IMR-90 (cell line): Measurements from ENCODE around the gene BEND3. TPM values are rescaled to one million over a fixed set of nuclear protein-coding genes. Genes with fewer than 3 reads are reported as not detected.

Experiments
- ATAC-seq: fragments of 200-7000 bp; cut with Tn5 transposase; 2 replicates; pipeline ENCODE4 v1.9.1; 2020; ENCODE audit warnings: low read depth, mild to moderate bottlenecking, moderate library complexity
- BruUV-seq: library from RNA; stranded (reverse); fragments of 400-500 nt; replicated peaks from 2 replicates; lab custom pipeline; 2021; lab: Mats Ljungman, UMichigan
- CTCF ChIA-PET: fragments of 300-600 bp; formaldehyde crosslinking; extraction: SDS; loops from one replicate; lab custom pipeline; 2021; ENCODE audit warnings: antibody characterized with exemption; lab: Yijun Ruan, JAX
- POLR2A ChIA-PET: fragments of 300-600 bp; sonication (Branson Sonifier 250); formaldehyde crosslinking; loops from one replicate; lab custom pipeline; 2022; ENCODE audit warnings: antibody characterized with exemption; ENCODE audit not compliant: unreplicated experiment; lab: Charles Lee
- DNase-seq: peaks from one replicate; pipeline ENCODE4 v3.0.0; 2013
- H2AFZ ChIP-seq: replicated peaks from 2 replicates; pipeline ENCODE3; 2013; ENCODE audit warnings: low read length, mild to moderate bottlenecking; ENCODE audit not compliant: poor library complexity
- H2AK5ac ChIP-seq: 2 replicates; pipeline ENCODE4 v1.6.1; 2013; ENCODE audit warnings: low read depth, low read length, inconsistent platforms
- H2AK9ac ChIP-seq: replicated peaks from 2 replicates; pipeline ENCODE3; 2013; ENCODE audit warnings: mild to moderate bottlenecking, low read depth, low read length, moderate library complexity; ENCODE audit not compliant: poor library complexity
- H2BK120ac ChIP-seq: 2 replicates; pipeline ENCODE4 v1.6.1; 2013; ENCODE audit warnings: low read depth, low read length, inconsistent platforms
- H2BK15ac ChIP-seq: 3 replicates; pipeline ENCODE4 v1.6.1; 2013; ENCODE audit warnings: low read depth, low read length, inconsistent platforms
- H2BK20ac ChIP-seq: 2 replicates; pipeline ENCODE4 v1.6.1; 2013; ENCODE audit warnings: low read depth, mild to moderate bottlenecking, inconsistent platforms, low read length, moderate library complexity
- H2BK5ac ChIP-seq: 2 replicates; pipeline ENCODE4 v1.6.1; 2013; ENCODE audit warnings: mild to moderate bottlenecking, low read depth, low read length, inconsistent platforms; ENCODE audit not compliant: poor library complexity, severe bottlenecking
- H3K14ac ChIP-seq: replicated peaks from 2 replicates; pipeline ENCODE4 v1.6.1; 2013; ENCODE audit warnings: low read depth, low read length, inconsistent platforms
- H3K18ac ChIP-seq: 2 replicates; pipeline ENCODE4 v1.6.1; 2013; ENCODE audit warnings: low read depth, low read length, control low read depth
- H3K23ac ChIP-seq: 2 replicates; pipeline ENCODE4 v1.6.1; 2013; ENCODE audit warnings: low read depth, low read length, inconsistent platforms
- H3K27ac ChIP-seq: 2 replicates; pipeline ENCODE4 v1.5.1; 2013; ENCODE audit warnings: mild to moderate bottlenecking, control low read depth, low read length; ENCODE audit not compliant: insufficient read depth
- H3K27me3 ChIP-seq: 2 replicates; pipeline ENCODE4 v1.6.1; 2013; ENCODE audit warnings: low read length; ENCODE audit not compliant: control insufficient read depth, insufficient read depth
- H3K36me3 ChIP-seq: 2 replicates; pipeline ENCODE4 v1.6.1; 2013; ENCODE audit warnings: low read length, mixed read lengths; ENCODE audit not compliant: control insufficient read depth, insufficient read depth
- H3K4ac ChIP-seq: 2 replicates; pipeline ENCODE4 v1.6.1; 2013; ENCODE audit warnings: low read depth, low read length, inconsistent platforms
- H3K4me1 ChIP-seq: 2 replicates; pipeline ENCODE4 v1.6.1; 2013; ENCODE audit warnings: low read length, mixed read lengths; ENCODE audit not compliant: control insufficient read depth, insufficient read depth
- H3K4me2 ChIP-seq: 2 replicates; pipeline ENCODE4 v1.6.1; 2013; ENCODE audit warnings: low read depth, mild to moderate bottlenecking, control low read depth, low read length, moderate library complexity
- H3K4me3 ChIP-seq: 2 replicates; pipeline ENCODE4 v1.5.1; 2013; ENCODE audit warnings: low read depth, mild to moderate bottlenecking, control low read depth, low read length, moderate library complexity; ENCODE audit not compliant: insufficient read depth
- H3K56ac ChIP-seq: 2 replicates; pipeline ENCODE4 v1.6.1; 2013; ENCODE audit warnings: low read length, inconsistent platforms; ENCODE audit not compliant: insufficient read depth; ENCODE audit errors: extremely low read depth
- H3K79me1 ChIP-seq, 2 experiments: 2 replicates each; pipeline ENCODE4 v1.6.1; 2013; ENCODE audit warnings: low read length in 2 of 2, inconsistent platforms in 1 of 2, low read depth in 1 of 2
- H3K9ac ChIP-seq: 2 replicates; pipeline ENCODE4 v1.6.1; 2013; ENCODE audit warnings: low read depth, low read length, control low read depth
- H3K9me1 ChIP-seq: 2 replicates; pipeline ENCODE4 v1.6.1; 2013; ENCODE audit warnings: low read length, inconsistent platforms; ENCODE audit not compliant: insufficient read depth
- H3K9me3 ChIP-seq: 2 replicates; pipeline ENCODE4 v1.6.1; 2013; ENCODE audit warnings: low read length; ENCODE audit not compliant: control insufficient read depth, insufficient read depth
- H4K20me1 ChIP-seq: 2 replicates; pipeline ENCODE4 v1.6.1; 2013; ENCODE audit warnings: low read length, inconsistent platforms; ENCODE audit not compliant: insufficient read depth
- H4K5ac ChIP-seq: 2 replicates; pipeline ENCODE4 v1.6.1; 2013; ENCODE audit warnings: mild to moderate bottlenecking, low read depth, low read length, control low read depth
- H4K8ac ChIP-seq, 2 experiments: 2 replicates each; pipeline ENCODE4 v1.6.1; 2013; ENCODE audit warnings: low read depth in 2 of 2, low read length in 2 of 2, control low read depth in 1 of 2, inconsistent platforms in 1 of 2
- H4K91ac ChIP-seq: 2 replicates; pipeline ENCODE4 v1.6.1; 2013; ENCODE audit warnings: low read depth, low read length, inconsistent platforms; ENCODE audit not compliant: insufficient read depth
- CHD1 ChIP-seq: IDR thresholded peaks from 2 replicates; pipeline ENCODE4 v1.6.1; 2012; ENCODE audit warnings: low read depth, low read length, improper control_type of control experiment
- CTCF ChIP-seq: conservative IDR thresholded peaks from 2 replicates; pipeline ENCODE4 v1.5.1; 2012; ENCODE audit warnings: mild to moderate bottlenecking, low read depth, low read length, improper control_type of control experiment
- ELK1 ChIP-seq: fragments of 150-350 bp; IDR thresholded peaks from 2 replicates; pipeline ENCODE4 v1.6.1; 2016; ENCODE audit warnings: low read depth, mild to moderate bottlenecking, low read length, moderate library complexity, borderline replicate concordance
- FOS ChIP-seq: fragments of 150-350 bp; IDR thresholded peaks from 2 replicates; pipeline ENCODE4 v1.6.1; 2016; ENCODE audit warnings: low read depth, low read length
- MAFK ChIP-seq: IDR thresholded peaks from 2 replicates; pipeline ENCODE4 v1.6.1; 2012; ENCODE audit warnings: low read depth, low read length, improper control_type of control experiment
- MAZ ChIP-seq: IDR thresholded peaks from 2 replicates; pipeline ENCODE4 v1.6.1; 2012; ENCODE audit warnings: low read depth, mild to moderate bottlenecking, low read length, improper control_type of control experiment, moderate library complexity, borderline replicate concordance
- MXI1 ChIP-seq: IDR thresholded peaks from 2 replicates; pipeline ENCODE4 v1.6.1; 2012; ENCODE audit warnings: low read depth, mild to moderate bottlenecking, low read length, moderate library complexity, borderline replicate concordance
- NFE2L2 ChIP-seq: fragments of 150-350 bp; IDR thresholded peaks from 2 replicates; pipeline ENCODE4 v1.6.1; 2016; ENCODE audit warnings: low read depth, mild to moderate bottlenecking, low read length
- POLR2A ChIP-seq: IDR thresholded peaks from 2 replicates; pipeline ENCODE4 v1.6.1; 2012; ENCODE audit warnings: mild to moderate bottlenecking, low read depth, low read length
- RAD21 ChIP-seq: IDR thresholded peaks from 2 replicates; pipeline ENCODE4 v1.6.1; 2012; ENCODE audit warnings: low read length, improper control_type of control experiment
- RCOR1 ChIP-seq: IDR thresholded peaks from 2 replicates; pipeline ENCODE4 v1.6.1; 2012; ENCODE audit warnings: mild to moderate bottlenecking, low read length, improper control_type of control experiment; ENCODE audit not compliant: insufficient replicate concordance
- SMC3 ChIP-seq: fragments of 150-350 bp; IDR thresholded peaks from 2 replicates; pipeline ENCODE4 v1.6.1; 2016; ENCODE audit warnings: low read depth, mild to moderate bottlenecking, antibody characterized with exemption, low read length, moderate library complexity
- WGBS, 2 experiments: methylation state at CpG; one replicate each; pipeline versions ENCODE4 v1.1.5 to v1.1.7; 2013; ENCODE audit warnings: missing lambda C conversion rate in 2 of 2; ENCODE audit not compliant: insufficient read length in 1 of 2; ENCODE audit errors: extremely low coverage in 2 of 2; 5-methylcytosine and 5-hydroxymethylcytosine counted together
- dilution Hi-C: fragments of 300-500 bp; cut with HindIII; formaldehyde crosslinking; loops from one replicate; pipeline ENCODE4 v1.14.3; 2018; ENCODE audit warnings: low sequenced_read_pairs; ENCODE audit not compliant: unreplicated experiment
- in situ Hi-C: fragments of 300-500 bp; cut with MboI; formaldehyde crosslinking; loops from 3 replicates; pipeline ENCODE4 v1.14.3; 2019; ENCODE audit warnings: low sequenced_read_pairs, inconsistent platforms, mixed read lengths
- intact Hi-C: fragments of 100-400 bp; cut with micrococcal nuclease; formaldehyde crosslinking; loops from 2 replicates; pipeline ENCODE4 v1.10.0; 2022
- polyA plus RNA-seq, 3 experiments: library from polyadenylated mRNA; depleted of rRNA; stranded (reverse); fragments of >200 nt; gene quantifications; 2 replicates each; pipeline ENCODE4 v1.2.3, GENCODE V29; 2012; ENCODE audit warnings: low replicate concordance in 1 of 3
- total RNA-seq: library from RNA; depleted of rRNA; stranded (reverse); fragments of >200 nt; gene quantifications from 2 replicates; pipeline ENCODE4 v1.2.3, GENCODE V29; 2012

BEND3 gene
- total and polyA plus RNA-seq, 2 of the 4 experiments (the other 2 are of a cell fraction), result 1.2 to 1.8 TPM

GRCh38 chr6:107045826-107046675 lies 69.3 kb downstream of the BEND3 start (continued):
- TF ChIP-seq RAD21, result no peak
- TF ChIP-seq POLR2A, result no peak

- Histone ChIP-seq H3K36me3 (no peaks in the 10 kb centered on the region), H3K4me1 (peaks cover 4% of the 10 kb centered on the region), H3K27me3 (no peaks in the 10 kb centered on the region), H3K9ac (no peak overlapping the region), H2AFZ (no peak overlapping the region), H2AK5ac (no peak overlapping the region), H3K4me3 (no peak overlapping the region), H3K56ac (no peak overlapping the region), H2BK120ac (no peak overlapping the region), H3K14ac (no peak overlapping the region), H3K18ac (no peak overlapping the region), H4K5ac (no peak overlapping the region), H3K9me3 (no peaks in the 10 kb centered on the region), H3K23ac (no peak overlapping the region), H4K91ac (no peak overlapping the region), H3K27ac (no peak overlapping the region), H2BK5ac (no peak overlapping the region), H4K20me1 (peaks cover 4% of the 10 kb centered on the region), H3K4ac (no peak overlapping the region), H3K4me2 (no peak overlapping the region), H3K9me1 (peaks cover 8% of the 10 kb centered on the region; the same call in 1 of the 2 replicates), H4K8ac (no peak overlapping the region), H3K79me1 (peaks cover 28 to 49% of the 10 kb centered on the region in 2 experiments), H2AK9ac (no peak overlapping the region), H2BK20ac (no peak overlapping the region), H2BK15ac (no peak overlapping the region)
- BruUV-seq, result no TSS peak
- ATAC-seq (no peak), DNase-seq (peak; percentile 8)
- ChIA-PET CTCF (no interaction called here), POLR2A (no interaction called here)
- in situ Hi-C loops, result no loop called here
- dilution Hi-C loops, result no loop called here
- intact Hi-C loops, result no loop called here
- WGBS, 2 experiments, result 75% methylated on average over 1 of the region's 1 CpG; no CpG with 5 or more reads in 1 of the 2 experiments
- TF ChIP-seq ELK1 (no peak), FOS (no peak), MAZ (no peak), SMC3 (no peak), POLR2A (no peak), CHD1 (no peak), RCOR1 (no peak), RAD21 (no peak), MAFK (no peak), MXI1 (no peak), CTCF (no peak), NFE2L2 (no peak)
Observed at GRCh38 chr6:107033126-107033525, 82.2 kb downstream of the BEND3 start.
